ENCODE data around the gene TWF2. TPM values are rescaled to one million over a fixed set of nuclear protein-coding genes. Genes with fewer than 3 reads are reported as not detected.

TWF2 gene
- total and polyA plus RNA-seq, 9 donors: 14.3 to 56.3 (median 41.2) TPM

DNA sequence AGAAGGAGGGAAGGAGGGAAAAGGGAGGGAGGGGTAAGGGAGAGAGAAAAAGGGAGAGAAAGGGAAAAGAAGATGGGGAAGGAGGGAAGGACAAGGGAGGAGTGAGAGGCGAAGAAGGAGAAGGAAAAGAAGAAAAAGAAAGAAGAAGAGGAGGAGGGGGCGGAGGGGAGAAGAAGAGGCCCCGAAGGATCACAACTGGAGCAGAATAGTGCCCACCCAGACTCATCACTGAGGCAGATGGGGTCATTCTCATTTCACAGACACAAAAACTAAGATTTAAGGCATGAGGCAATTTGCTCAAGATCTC, 43.7 kb downstream of the TWF2 start:
- no peaks in the 10 kb centered on the region for H3K9me3 ChIP-seq
- H3K27me3 ChIP-seq: no peaks in the 10 kb centered on the region
- TF ChIP-seq EP300 (IDR thresholded peaks at IDR 0.05) (no peak), POLR2A (IDR thresholded peaks at IDR 0.05) (no peak)
- TF ChIP-seq, protein P1, sequence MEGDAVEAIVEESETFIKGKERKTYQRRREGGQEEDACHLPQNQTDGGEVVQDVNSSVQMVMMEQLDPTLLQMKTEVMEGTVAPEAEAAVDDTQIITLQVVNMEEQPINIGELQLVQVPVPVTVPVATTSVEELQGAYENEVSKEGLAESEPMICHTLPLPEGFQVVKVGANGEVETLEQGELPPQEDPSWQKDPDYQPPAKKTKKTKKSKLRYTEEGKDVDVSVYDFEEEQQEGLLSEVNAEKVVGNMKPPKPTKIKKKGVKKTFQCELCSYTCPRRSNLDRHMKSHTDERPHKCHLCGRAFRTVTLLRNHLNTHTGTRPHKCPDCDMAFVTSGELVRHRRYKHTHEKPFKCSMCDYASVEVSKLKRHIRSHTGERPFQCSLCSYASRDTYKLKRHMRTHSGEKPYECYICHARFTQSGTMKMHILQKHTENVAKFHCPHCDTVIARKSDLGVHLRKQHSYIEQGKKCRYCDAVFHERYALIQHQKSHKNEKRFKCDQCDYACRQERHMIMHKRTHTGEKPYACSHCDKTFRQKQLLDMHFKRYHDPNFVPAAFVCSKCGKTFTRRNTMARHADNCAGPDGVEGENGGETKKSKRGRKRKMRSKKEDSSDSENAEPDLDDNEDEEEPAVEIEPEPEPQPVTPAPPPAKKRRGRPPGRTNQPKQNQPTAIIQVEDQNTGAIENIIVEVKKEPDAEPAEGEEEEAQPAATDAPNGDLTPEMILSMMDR (IDR thresholded peaks at IDR 0.05): no peak
- peaks cover 29% of the 10 kb centered on the region for H3K4me1 ChIP-seq (ENCODE audit: insufficient read depth)
- no peak overlapping the region for H3K4me3 ChIP-seq
- WGBS, 3 donors: 78 to 79% (median 79%) methylated on average over 3 of the region's 3 CpGs
- no peaks in the 10 kb centered on the region for H3K36me3 ChIP-seq
- peak overlapping the region in 1 of 2 donors; percentile 36 for H3K27ac ChIP-seq
- intact Hi-C loops (cut with DNase I): no loop called here
- DNase-seq: no peak

DNA sequence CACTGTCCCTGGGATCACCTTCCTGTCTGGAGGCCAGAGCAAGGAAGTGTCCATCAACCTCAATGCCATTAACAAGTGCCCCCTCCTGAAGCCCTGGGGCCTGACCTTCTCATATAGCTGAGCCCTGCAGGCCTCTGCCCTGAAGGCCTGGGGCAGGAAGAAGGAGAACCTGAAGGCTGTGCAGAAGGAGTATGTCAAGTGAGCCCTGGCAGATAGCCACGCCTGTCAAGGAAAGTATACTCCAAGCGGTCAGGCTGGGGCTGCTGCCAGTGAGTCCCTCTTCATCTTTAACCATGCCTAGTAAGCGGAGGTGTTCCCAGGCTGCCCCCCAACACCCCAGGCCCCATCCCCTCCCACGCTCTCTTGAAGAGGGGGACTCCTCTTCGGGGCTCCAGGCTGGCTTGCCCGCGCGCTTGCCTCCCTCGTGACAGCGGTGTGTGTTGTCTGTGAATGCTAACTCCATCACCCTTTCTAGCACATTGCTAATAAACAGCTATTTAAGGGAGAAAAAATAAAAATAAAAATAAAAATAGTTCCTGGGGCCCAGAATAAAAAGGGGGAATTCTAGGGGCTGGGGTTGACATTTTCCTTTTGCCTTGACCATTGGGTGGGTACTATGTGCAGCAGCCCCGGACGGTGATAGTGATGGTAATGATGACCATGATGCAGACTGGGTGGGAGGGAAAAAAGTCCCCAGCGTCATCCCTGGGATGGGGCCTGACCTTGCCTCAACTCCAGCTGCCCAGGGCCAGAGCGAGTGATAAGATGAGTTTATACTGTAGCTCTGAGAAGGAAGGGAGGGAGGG, 44.3 kb downstream of the TWF2 start:
- intact Hi-C loops (cut with DNase I): no loop called here
- Histone ChIP-seq H3K36me3 (no peaks in the 10 kb centered on the region), H3K4me3 (no peak overlapping the region), H3K27ac (peak overlapping the region in 1 of 2 donors; percentile 36), H3K9me3 (no peaks in the 10 kb centered on the region), H3K27me3 (no peaks in the 10 kb centered on the region), H3K4me1 (ENCODE audit: insufficient read depth) (peaks cover 34% of the 10 kb centered on the region)
- no peak for TF ChIP-seq POLR2A (IDR thresholded peaks at IDR 0.05)
- TF ChIP-seq, protein P1 (IDR thresholded peaks at IDR 0.05): no peak
- no peak for TF ChIP-seq EP300 (IDR thresholded peaks at IDR 0.05)
- peak; percentile 89 to 93 (median 93) for DNase-seq
- WGBS, 3 donors: 14 to 21% (median 17%) methylated on average over 14 of the region's 14 CpGs

DNA sequence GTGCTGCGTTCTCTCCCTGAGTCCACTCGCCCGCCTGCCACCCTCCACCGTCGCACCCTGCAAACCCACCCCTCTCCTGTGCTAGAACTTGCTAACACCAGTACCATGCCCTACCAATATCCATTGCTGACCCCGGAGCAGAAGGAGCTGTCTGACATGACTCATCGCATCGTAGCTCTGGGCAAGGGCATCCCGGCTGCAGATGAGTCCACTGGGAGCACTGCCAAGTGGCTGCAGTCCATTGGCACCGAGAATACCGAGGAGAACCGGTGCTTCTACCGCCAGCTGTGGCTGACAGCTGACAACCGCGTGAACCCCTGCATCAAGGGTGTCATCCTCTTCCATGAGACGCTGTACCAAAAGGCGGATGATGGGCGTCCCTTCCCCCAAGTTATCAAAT, 45.9 kb downstream of the TWF2 start:
- H3K27me3 ChIP-seq: no peaks in the 10 kb centered on the region
- H3K4me3 ChIP-seq: no peak overlapping the region
- TF ChIP-seq EP300 (IDR thresholded peaks at IDR 0.05) (no peak), POLR2A (IDR thresholded peaks at IDR 0.05) (no peak)
- TF ChIP-seq, protein P1 (IDR thresholded peaks at IDR 0.05): no peak
- intact Hi-C loops (cut with DNase I): no loop called here
- no peaks in the 10 kb centered on the region for H3K9me3 ChIP-seq
- peaks cover 29% of the 10 kb centered on the region for H3K4me1 ChIP-seq (ENCODE audit: insufficient read depth)
- H3K27ac ChIP-seq: no peak overlapping the region
- no peaks in the 10 kb centered on the region for H3K36me3 ChIP-seq
- WGBS, 3 donors: 64 to 67% (median 65%) methylated on average over 18 of the region's 18 CpGs
- peak in 4 of 5 donors; percentile 47 to 64 (median 60) for DNase-seq

DNA sequence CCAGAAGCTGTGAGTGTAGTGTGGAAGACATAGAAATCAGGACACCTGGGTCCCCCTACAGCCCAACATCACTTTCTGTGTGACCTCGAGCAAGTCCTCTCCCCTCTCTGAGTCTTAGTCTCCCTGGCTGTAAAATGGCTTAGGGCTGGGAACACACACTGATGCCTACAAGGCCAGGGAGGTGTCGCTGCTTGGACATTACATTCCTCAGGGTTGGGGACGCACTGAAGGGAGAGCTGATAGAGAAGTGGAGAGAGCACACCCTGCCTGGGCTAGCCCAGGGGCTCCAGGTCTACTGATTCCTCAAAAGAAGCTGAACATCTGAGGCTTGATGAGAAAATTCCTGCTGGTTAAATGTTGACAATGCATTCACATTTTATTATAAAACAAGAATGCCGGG, 47.3 kb downstream of the TWF2 start:
- TF ChIP-seq POLR2A (IDR thresholded peaks at IDR 0.05): no peak
- no peak for TF ChIP-seq EP300 (IDR thresholded peaks at IDR 0.05)
- TF ChIP-seq, protein P1 (IDR thresholded peaks at IDR 0.05): no peak
- DNase-seq: no peak
- no peak overlapping the region for H3K27ac ChIP-seq
- H3K36me3 ChIP-seq: no peaks in the 10 kb centered on the region
- intact Hi-C loops (cut with DNase I): no loop called here
- 74 to 86% (median 81%) methylated on average over 4 of the region's 4 CpGs for WGBS, 3 donors
- H3K4me1 ChIP-seq (ENCODE audit: insufficient read depth): peaks cover 29% of the 10 kb centered on the region
- H3K27me3 ChIP-seq: no peaks in the 10 kb centered on the region
- H3K9me3 ChIP-seq: no peaks in the 10 kb centered on the region
- no peak overlapping the region for H3K4me3 ChIP-seq
